Lower leg skin (tissue), 3 donors: ENCODE measurements around the gene WWOX.

Experiments used
- POLR2A ChIP-seq, 2 donors: fragments of 450-650 bp; IDR thresholded peaks; one replicate each; pipeline ENCODE4 v1.6.1; 2016 to 2017; ENCODE audit warnings: antibody characterized with exemption in 2 of 2, mild to moderate bottlenecking in 1 of 2, moderate library complexity in 1 of 2
- TF ChIP-seq, protein P1 (sequence below), 3 donors: fragments of 450-650 bp; IDR thresholded peaks; one replicate each; pipeline ENCODE4 v1.5.1; 2016; ENCODE audit warnings: antibody characterized with exemption in 3 of 3, mild to moderate bottlenecking in 3 of 3, moderate library complexity in 2 of 3

- TF ChIP-seq, protein P1, sequence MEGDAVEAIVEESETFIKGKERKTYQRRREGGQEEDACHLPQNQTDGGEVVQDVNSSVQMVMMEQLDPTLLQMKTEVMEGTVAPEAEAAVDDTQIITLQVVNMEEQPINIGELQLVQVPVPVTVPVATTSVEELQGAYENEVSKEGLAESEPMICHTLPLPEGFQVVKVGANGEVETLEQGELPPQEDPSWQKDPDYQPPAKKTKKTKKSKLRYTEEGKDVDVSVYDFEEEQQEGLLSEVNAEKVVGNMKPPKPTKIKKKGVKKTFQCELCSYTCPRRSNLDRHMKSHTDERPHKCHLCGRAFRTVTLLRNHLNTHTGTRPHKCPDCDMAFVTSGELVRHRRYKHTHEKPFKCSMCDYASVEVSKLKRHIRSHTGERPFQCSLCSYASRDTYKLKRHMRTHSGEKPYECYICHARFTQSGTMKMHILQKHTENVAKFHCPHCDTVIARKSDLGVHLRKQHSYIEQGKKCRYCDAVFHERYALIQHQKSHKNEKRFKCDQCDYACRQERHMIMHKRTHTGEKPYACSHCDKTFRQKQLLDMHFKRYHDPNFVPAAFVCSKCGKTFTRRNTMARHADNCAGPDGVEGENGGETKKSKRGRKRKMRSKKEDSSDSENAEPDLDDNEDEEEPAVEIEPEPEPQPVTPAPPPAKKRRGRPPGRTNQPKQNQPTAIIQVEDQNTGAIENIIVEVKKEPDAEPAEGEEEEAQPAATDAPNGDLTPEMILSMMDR (IDR thresholded peaks at IDR 0.05), result no peak
- no peak for TF ChIP-seq POLR2A (IDR thresholded peaks at IDR 0.05)
Measured at GRCh38 chr16:79209308-79209707, 1109.9 kb downstream of the WWOX start.
